22Rv1 (cell line): Measurements from ENCODE around the gene ATRN.

Source experiments
- CTCF ChIP-seq: fragments of 450-650 bp; IDR thresholded peaks from 2 replicates; pipeline ENCODE4 v1.5.1; 2017; ENCODE audit warnings: mild to moderate bottlenecking
- ZFX ChIP-seq: fragments of 450-650 bp; IDR thresholded peaks from 2 replicates; pipeline ENCODE4 v1.6.1; 2017; ENCODE audit warnings: antibody characterized with exemption, borderline replicate concordance

- TF ChIP-seq CTCF (no peak), ZFX (no peak)
These were observed 24.0 kb upstream of the ATRN start for GRCh38 chr20:3446779-3447178.
